ENCODE measurements around the gene GATB. TPM values are rescaled to one million over a fixed set of nuclear protein-coding genes. Genes with fewer than 3 reads are reported as not detected.

Gene GATB
- total RNA-seq, 1 experiment from 2014 or later = 29.6 TPM

DNA sequence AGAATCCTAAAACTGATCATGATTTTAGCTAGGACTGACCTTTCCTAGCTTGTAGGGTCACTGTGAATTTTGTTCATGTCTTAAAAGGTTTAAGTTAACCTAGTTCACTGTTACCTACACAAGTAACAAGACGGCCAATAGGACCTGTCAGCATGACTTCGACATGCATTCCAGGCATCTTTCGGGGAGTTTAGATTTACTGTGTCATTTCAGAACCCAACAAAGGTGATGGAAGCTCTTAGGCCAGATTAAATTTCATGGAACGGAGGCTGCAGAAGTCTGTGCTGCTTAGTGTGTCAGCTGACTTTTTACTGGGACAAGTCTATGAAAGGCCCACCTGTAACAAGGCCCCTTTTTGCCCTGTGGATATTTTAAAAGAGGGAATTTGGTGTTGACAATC is 93.1 kb downstream of the GATB start:
- Histone ChIP-seq H3K9me3 (no peaks in the 10 kb centered on the region), H3K27me3 (replicated peaks; ENCODE audit: control insufficient read depth, insufficient read depth, low read length) (no peaks in the 10 kb centered on the region), H3K4me1 (no peaks in the 10 kb centered on the region), H3K4me3 (ENCODE audit: low read depth, low read length) (no peak overlapping the region), H3K36me3 (ENCODE audit: control insufficient read depth, insufficient read depth, low read length) (no peaks in the 10 kb centered on the region)
- H3K4me1 Mint-ChIP-seq (ENCODE audit: low read depth, unreplicated experiment) = no peaks in the 10 kb centered on the region
- intact Hi-C loops (cut with micrococcal nuclease; ENCODE audit: unreplicated experiment) = no loop called here
- H3K27me3 Mint-ChIP-seq (ENCODE audit: insufficient read depth, unreplicated experiment) = no peaks in the 10 kb centered on the region
- no peak for DNase-seq
- no TSS peak for BruUV-seq (replicated peaks)
- no peak overlapping the region for H3K27ac Mint-ChIP-seq (ENCODE audit: unreplicated experiment)
- peaks cover 12% of the 10 kb centered on the region for H3K36me3 Mint-ChIP-seq (ENCODE audit: insufficient read depth, unreplicated experiment)
- POLR2A ChIA-PET = no interaction called here
- no peak overlapping the region for H3K4me3 Mint-ChIP-seq (ENCODE audit: unreplicated experiment)
- H3K9me3 Mint-ChIP-seq (ENCODE audit: unreplicated experiment) = no peaks in the 10 kb centered on the region
- TF ChIP-seq CTCF (IDR thresholded peaks at IDR 0.05; ENCODE audit: insufficient read depth in 1 of 2, low read depth in 1 of 2, low read length in 1 of 2, severe bottlenecking in 1 of 2, unreplicated experiment in 1 of 2) = no peak
- CTCF ChIA-PET = interaction anchor here (0.8 to 1.1 kb wide), 2 partner anchors 39 to 63 kb away, joined by 3 read pairs; no protein-coding TSS in a partner anchor

GRCh38 chr4:151667048-151667447 is 93.8 kb downstream of the GATB start:
- no peaks in the 10 kb centered on the region for H3K27me3 Mint-ChIP-seq (ENCODE audit: insufficient read depth, unreplicated experiment)
- no TSS peak for BruUV-seq (replicated peaks)
- no peaks in the 10 kb centered on the region for H3K4me1 ChIP-seq
- no peaks in the 10 kb centered on the region for H3K9me3 Mint-ChIP-seq (ENCODE audit: unreplicated experiment)
- ChIA-PET CTCF (interaction anchor here (1.1 kb wide), 1 partner anchor 63 kb away, joined by 3 read pairs; no protein-coding TSS in a partner anchor), POLR2A (no interaction called here)
- no peaks in the 10 kb centered on the region for H3K27me3 ChIP-seq (replicated peaks; ENCODE audit: control insufficient read depth, insufficient read depth, low read length)
- TF ChIP-seq CTCF (IDR thresholded peaks at IDR 0.05; ENCODE audit: insufficient read depth in 1 of 2, low read depth in 1 of 2, low read length in 1 of 2, severe bottlenecking in 1 of 2, unreplicated experiment in 1 of 2) = no peak
- intact Hi-C loops (cut with micrococcal nuclease; ENCODE audit: unreplicated experiment) = no loop called here
- no peaks in the 10 kb centered on the region for H3K9me3 ChIP-seq
- no peak overlapping the region for H3K4me3 Mint-ChIP-seq (ENCODE audit: unreplicated experiment)
- H3K36me3 Mint-ChIP-seq (ENCODE audit: insufficient read depth, unreplicated experiment) = peaks cover 6% of the 10 kb centered on the region
- no peaks in the 10 kb centered on the region for H3K36me3 ChIP-seq (ENCODE audit: control insufficient read depth, insufficient read depth, low read length)
- no peak overlapping the region for H3K4me3 ChIP-seq (ENCODE audit: low read depth, low read length)
- no peak for DNase-seq
- H3K27ac Mint-ChIP-seq (ENCODE audit: unreplicated experiment) = no peak overlapping the region
- H3K4me1 Mint-ChIP-seq (ENCODE audit: low read depth, unreplicated experiment) = no peaks in the 10 kb centered on the region

DNA sequence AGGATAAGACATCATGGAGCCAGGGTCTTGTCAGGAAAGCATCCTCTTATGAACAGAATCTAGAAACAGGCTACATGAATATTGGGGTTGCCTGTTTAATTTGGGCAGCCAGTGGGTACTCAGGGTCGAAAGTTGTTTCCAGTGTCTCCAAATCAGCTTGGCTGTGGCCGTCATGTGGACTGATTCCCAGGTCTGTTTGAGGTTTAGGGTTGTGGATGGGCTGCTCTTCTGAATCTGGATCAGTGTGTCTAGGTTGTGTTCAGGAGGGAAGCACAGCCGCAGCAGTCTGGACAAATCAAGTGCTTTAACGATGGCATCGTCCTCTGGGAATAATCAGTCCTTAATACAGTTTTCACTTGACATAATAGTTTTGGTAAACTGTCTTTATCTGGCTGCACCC is 94.3 kb downstream of the GATB start:
- H3K27me3 Mint-ChIP-seq (ENCODE audit: insufficient read depth, unreplicated experiment) = no peaks in the 10 kb centered on the region
- H3K9me3 Mint-ChIP-seq (ENCODE audit: unreplicated experiment) = no peaks in the 10 kb centered on the region
- Histone ChIP-seq H3K4me3 (ENCODE audit: low read depth, low read length) (no peak overlapping the region), H3K27me3 (replicated peaks; ENCODE audit: control insufficient read depth, insufficient read depth, low read length) (no peaks in the 10 kb centered on the region), H3K4me1 (no peaks in the 10 kb centered on the region), H3K36me3 (ENCODE audit: control insufficient read depth, insufficient read depth, low read length) (no peaks in the 10 kb centered on the region), H3K9me3 (no peaks in the 10 kb centered on the region)
- H3K4me3 Mint-ChIP-seq (ENCODE audit: unreplicated experiment) = no peak overlapping the region
- no peaks in the 10 kb centered on the region for H3K4me1 Mint-ChIP-seq (ENCODE audit: low read depth, unreplicated experiment)
- no peak for DNase-seq
- H3K27ac Mint-ChIP-seq (ENCODE audit: unreplicated experiment) = no peak overlapping the region
- CTCF ChIA-PET = no interaction called here
- intact Hi-C loops (cut with micrococcal nuclease; ENCODE audit: unreplicated experiment) = no loop called here
- no peak for TF ChIP-seq CTCF (IDR thresholded peaks at IDR 0.05; ENCODE audit: insufficient read depth in 1 of 2, low read depth in 1 of 2, low read length in 1 of 2, severe bottlenecking in 1 of 2, unreplicated experiment in 1 of 2)
- POLR2A ChIA-PET = no interaction called here
- H3K36me3 Mint-ChIP-seq (ENCODE audit: insufficient read depth, unreplicated experiment) = peaks cover 5% of the 10 kb centered on the region
- no TSS peak for BruUV-seq (replicated peaks)
